Sciatic nerve (tissue), 2 donors: ENCODE measurements around the gene PRR23A. TPM values are rescaled to one million over a fixed set of nuclear protein-coding genes. Genes with fewer than 3 reads are reported as not detected.

ENCODE experiments used
- ATAC-seq: fragments of 200-7000 bp; cut with Tn5 transposase; one replicate; pipeline ENCODE4 v1.9.1; 2020; ENCODE audit warnings: mild to moderate bottlenecking, moderate library complexity
- DNase-seq: peaks from one replicate; pipeline ENCODE4 v3.0.0-alpha.2; 2020; ENCODE audit warnings: low spot score
- intact Hi-C: fragments of 100-400 bp; cut with DNase I; formaldehyde crosslinking; loops from one replicate; pipeline ENCODE4 v1.14.2; 2022
- total RNA-seq: library from RNA; stranded (reverse); fragmentation: NEBNext Ultra II Directional; extraction: Animal tissue kit (Norgen Biotek cat#: 25700); gene quantifications from one replicate; pipeline ENCODE4 v1.2.1, GENCODE V29; 2021
- donor health status: DM: no; HTN: no; CAD: no.
- donor health status: DM: no; HTN: no; CAD: no.

Gene PRR23A
- total RNA-seq, 1 donor from 2014 or later, result not detected

DNA sequence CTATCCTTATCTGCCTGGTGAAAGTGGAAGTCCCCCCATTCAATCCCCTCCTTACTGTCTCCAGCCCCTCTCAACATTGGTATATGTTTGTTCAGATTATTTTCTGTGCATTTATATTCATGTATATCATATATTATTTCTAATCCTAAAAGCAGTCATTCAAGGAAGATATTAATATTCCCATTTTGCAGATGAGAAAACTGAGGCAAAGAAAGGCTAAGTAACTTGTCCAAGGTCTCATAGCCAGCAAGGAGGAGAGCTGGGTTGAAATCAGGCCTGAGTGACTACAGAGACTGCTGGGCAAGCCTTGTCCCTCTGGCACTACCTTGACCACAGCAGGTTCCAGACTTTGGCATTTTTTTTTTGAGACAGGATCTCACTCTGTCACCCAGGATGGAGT is 30.0 kb downstream of the PRR23A start:
- intact Hi-C loops, result no loop called here
- no peak for DNase-seq
- ATAC-seq, result no peak

GRCh38 chr3:138975351-138975750 is 30.7 kb downstream of the PRR23A start:
- intact Hi-C loops, result no loop called here
- no peak for ATAC-seq
- no peak for DNase-seq

DNA sequence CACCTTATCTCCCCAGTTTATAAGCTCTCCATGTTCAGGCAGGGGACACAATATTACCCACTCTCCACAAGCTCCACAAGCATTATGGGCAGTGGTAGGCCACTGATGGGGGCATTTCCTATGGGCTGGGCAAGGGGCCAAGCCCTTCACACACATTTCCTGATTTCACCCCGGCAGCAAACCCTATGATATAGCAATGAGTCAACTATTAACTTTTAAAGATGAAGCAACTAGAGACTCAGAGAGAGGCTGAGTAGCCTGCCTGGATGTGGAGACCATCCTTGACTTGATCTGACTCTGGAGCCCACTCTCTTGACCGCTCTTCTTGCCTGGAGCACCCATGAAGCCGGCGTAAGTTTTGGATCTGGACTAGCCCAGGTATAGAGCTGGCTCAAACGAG is 31.6 kb downstream of the PRR23A start:
- ATAC-seq, result no peak
- intact Hi-C loops, result no loop called here
- DNase-seq, result no peak

GRCh38 chr3:138972941-138973340 is 33.1 kb downstream of the PRR23A start:
- DNase-seq (no peak), ATAC-seq (no peak)
- intact Hi-C loops, result no loop called here

GRCh38 chr3:138971766-138972320 is 34.2 kb downstream of the PRR23A start:
- ATAC-seq (no peak), DNase-seq (no peak)
- intact Hi-C loops, result no loop called here

GRCh38 chr3:138964923-138965322 is 41.1 kb downstream of the PRR23A start:
- ATAC-seq, result no peak
- DNase-seq, result no peak
- intact Hi-C loops, result no loop called here

GRCh38 chr3:138964264-138964663 is 41.8 kb downstream of the PRR23A start:
- intact Hi-C loops, result no loop called here
- DNase-seq, result no peak
- ATAC-seq, result no peak

DNA sequence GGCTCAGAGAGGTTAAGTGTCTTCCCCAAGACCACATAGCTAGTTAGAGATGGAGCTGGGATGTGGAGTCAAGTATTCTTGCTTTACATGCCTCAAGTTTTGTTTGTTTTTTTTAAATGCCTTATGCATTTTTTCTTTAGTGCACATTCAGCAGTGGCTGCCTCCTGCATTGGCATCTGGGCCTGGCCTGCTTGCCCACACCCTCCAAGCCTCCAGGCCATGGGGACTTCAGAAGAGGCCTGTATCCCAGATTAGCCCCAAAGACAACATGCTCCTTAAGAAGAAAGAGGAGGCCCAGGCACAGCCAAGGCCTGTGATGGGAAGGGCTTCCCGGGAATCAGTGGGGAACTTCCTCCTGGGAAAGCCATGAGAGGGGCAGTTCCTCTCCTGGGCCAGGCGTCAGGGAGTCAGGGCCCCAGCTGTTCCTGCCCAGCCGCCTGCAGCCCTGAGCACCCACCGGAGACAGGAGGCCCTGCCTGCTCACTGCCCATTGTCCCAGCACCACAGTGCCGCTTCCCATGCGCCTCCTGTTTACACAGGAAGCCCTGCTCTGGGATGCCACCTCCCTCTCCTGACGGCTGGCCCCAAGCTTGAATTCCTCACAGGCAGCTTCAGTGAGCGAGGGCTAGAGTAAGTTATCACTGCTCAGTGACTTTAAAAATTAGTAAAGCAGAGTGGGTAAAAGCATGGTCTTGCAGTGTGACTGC is 43.1 kb downstream of the PRR23A start:
- ATAC-seq (no peak), DNase-seq (no peak)
- intact Hi-C loops, result no loop called here

GRCh38 chr3:138960417-138960852 is 45.6 kb downstream of the PRR23A start:
- DNase-seq (no peak), ATAC-seq (no peak)
- intact Hi-C loops, result no loop called here

Other genes with a start within 250 kb of the PRR23A start
- 28.8 TPM for gene PIK3CB, start 171.3 kb downstream of the PRR23A start, total RNA-seq
- gene FOXL2, start 59.1 kb downstream of the PRR23A start, total RNA-seq, result 0.13 TPM
- gene FOXL2NB, start 59.1 kb downstream of the PRR23A start, total RNA-seq, result not detected
- not detected for gene PRR23B, start 14.7 kb upstream of the PRR23A start, total RNA-seq
- gene PRR23C, start 38.6 kb upstream of the PRR23A start, total RNA-seq, result not detected